H4 (cell line): ENCODE results near the gene SLC51B. TPM values are rescaled to one million over a fixed set of nuclear protein-coding genes. Genes with fewer than 3 reads are reported as not detected.
"Not testable (repeated sequence)": the region's sequence is repeated elsewhere in the genome, so short reads cannot be mapped to it uniquely, and the experiment has no call there.

Source experiments
- DNase-seq: peaks from one replicate; pipeline ENCODE4 v3.0.0-alpha.2; 2015; ENCODE audit warnings: low spot score
- total RNA-seq: library from RNA; depleted of rRNA; stranded (reverse); fragments of >200 nt; shearing (Covaris generic); gene quantifications from 2 replicates; pipeline ENCODE4 v1.2.3, GENCODE V29; 2014

Gene SLC51B
- total RNA-seq, 1 experiment from 2014 or later = not detected

DNA sequence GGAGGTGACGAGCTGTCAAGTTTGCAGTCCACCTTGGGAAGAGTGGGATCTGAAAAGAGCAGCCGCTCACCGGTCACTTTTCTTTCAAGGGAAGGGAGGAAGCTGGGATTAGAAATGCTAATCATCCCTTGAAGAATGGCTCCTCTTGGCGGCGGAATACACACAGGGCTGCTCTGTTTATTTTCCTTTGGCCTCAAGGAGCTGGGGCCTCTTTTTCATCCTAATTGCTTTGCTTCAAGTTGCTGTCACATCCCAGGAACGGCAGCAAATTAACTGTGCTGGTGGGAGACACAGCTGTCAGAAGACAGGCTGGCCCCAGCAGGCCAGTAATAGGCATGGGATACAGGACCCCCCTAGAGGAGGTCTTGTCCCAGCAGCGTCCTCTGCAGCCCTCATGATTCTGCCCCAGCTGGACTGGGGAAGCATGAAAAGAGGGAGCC, 38.1 kb downstream of the SLC51B start:
- DNase-seq = peak; percentile 26

- DNase-seq = no peak
Measured at GRCh38 chr15:65084500-65085206, 39.5 kb downstream of the SLC51B start.

DNA sequence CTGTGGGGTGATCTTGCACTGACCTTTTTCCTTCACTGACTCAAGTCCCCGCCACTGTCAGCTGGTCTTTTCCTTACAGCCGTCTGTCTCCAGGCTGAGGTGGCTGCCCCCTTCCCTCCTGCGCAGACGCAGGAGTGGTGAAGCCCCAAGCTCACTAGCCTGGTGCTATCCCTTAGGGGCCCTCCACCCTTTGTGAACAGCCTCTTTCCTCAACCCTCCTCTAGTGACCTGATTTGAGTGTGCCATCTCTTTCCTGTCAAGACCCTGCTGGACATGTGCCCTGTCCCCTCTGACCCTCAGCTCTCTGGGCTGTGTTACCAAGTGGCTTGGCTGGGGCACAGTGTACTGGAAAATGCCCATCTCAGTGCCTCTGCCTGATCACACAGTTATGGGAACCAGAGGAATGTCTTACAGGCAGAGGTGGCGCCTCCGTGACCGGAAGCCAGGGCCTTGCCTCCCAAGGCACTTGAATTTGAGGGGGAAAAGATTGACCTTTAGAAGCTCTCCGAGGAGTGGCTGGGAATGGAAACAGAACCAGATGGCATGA, 40.1 kb downstream of the SLC51B start:
- no peak for DNase-seq

GRCh38 chr15:65085990-65086679, 40.9 kb downstream of the SLC51B start:
- no peak for DNase-seq

GRCh38 chr15:65086680-65087111, 41.5 kb downstream of the SLC51B start:
- no peak for DNase-seq

DNA sequence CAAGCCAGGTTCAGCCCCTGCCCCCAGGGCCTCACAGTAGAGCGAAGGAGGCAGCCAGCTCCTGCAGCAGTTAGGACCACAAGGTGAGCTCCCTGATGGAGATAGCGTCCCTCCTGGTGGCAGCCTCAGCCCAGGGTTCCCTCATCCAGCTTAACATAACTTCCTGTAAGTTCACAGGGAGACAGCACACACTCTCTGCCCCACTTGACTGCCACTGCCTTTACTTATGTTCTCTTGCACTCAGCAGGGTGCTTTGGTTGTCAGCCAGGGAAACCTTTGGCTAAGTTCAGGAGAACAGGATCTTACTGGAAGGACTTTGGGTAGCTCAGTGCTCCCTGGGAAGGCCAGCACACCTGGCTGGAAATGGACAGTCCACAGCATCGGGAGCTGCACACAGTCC, 42.2 kb downstream of the SLC51B start:
- DNase-seq = no peak

DNA sequence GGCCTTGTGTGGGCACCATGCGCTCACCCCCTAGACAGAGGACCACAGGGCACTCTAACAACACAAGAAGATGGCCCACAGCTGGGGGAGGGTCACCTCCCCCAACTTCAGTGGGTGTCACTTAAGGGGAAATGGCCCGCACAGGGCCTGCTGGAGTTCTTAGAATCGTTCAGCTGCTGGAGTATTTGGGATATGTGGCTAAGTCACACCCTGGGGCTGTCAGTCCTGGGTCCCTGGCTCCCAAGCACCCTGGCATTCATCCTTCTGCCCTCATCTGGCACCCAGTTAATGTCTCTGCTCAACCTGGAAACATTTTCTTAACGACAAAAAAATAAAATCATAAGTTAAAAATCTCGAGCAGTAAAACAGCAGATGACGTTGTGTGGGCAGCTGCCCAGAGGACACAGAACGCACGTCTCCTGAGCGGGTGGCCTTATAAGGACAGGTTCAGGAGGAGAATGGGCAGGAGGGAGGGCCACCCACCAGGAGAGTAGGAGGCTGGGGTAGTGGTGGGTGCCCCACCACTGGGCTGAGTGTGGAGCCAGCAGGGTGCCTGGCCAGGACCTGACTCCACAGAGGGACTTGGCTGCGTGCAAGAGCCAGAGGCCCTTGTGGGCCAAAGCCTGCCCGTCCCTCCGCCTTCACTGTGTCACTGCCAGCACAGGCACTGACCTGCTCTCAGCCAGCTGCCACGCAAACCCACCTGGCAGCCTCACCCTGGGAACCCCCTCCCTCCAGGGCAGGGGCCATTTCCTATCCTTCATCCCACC, 42.9 kb downstream of the SLC51B start:
- no peak for DNase-seq

DNA sequence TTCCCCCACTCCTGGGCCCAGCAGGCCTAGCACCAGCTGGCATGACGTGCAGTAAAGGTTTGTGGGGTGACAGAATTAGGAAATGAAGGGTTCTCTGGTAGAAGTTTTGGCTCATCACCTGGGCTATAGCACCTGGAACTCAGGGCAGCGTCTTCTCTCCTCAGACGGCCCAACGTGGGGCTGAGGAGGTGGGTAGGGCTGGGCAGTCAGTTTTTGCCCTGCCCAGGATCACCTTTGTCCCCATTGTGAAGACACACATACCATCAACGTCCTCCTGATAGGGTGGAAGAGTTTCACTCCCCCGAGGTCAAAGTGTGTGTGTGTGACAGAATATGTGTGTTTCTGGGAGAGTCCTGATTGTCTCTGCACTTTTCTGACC, 43.4 kb downstream of the SLC51B start:
- no peak for DNase-seq

DNA sequence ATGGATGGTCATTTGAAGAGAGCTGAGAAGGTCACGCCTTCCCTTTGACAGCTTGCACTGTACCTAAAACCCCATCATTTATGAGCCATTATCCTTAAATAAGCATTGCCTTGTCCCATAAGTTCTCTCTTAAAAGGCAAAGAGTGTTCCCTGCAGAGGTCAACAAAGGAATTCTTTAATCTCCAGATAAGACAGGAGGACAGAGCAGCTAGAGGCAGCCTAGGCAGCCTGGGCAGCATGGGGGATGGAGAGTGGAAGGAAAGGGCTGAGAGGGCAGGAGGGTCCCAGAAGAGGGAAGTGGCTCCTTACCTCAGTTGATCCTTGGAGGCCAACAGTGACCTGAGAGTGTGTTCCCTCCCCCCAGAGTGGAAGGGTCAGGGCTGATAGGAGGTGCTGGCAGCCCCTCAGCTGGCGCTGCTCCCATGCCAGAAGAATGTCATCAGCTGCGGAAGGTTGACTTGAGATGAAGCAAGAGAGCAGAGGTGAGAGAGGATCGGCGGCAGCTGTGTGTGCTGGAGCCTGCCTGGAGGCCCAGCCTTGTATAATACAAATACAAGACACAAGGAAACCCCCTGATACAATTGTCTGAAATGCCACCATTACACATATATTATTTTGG, 44.1 kb downstream of the SLC51B start:
- no peak for DNase-seq

DNA sequence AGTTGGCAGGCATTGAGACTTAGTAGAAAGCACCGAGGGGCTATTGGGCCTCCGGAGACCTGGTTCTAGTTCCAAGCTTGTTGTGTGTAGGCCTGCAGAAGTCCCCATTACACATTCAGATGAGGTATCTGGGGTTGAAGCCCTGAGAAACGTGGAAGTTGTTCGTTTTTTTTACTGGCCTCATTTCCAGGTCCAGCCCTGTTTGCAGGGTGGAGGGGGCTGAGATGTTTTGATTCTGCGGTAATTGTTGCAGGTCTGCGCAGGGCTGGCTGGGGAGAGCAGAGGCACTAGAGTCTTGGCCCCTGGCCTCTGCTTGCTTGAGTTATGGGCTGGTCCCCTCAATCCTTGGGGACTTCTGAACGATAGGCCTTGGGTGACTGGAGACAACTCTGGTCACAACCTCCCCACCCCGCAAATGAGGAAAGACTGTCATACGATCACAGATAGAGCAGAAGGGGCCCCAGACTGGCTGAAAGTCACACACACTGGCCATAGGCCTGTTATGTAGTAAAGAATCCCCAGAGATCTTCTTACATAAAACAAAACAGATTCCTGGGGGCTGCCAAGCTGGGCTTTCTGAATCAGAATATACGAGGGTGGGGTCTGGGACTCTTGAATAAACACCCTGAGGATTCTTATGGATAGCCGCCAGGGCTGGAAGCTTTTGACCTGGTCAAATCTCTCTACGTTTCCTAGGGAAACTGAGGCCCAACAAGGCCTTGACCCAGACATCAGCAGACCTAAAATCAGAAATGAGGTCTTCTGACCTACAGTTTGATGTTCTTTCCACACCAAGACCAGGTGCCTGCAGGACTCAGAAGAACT, 47.0 kb downstream of the SLC51B start:
- DNase-seq = no peak

GRCh38 chr15:65092911-65093792, 48.0 kb downstream of the SLC51B start:
- DNase-seq = no peak

GRCh38 chr15:65093793-65094170, 48.6 kb downstream of the SLC51B start:
- DNase-seq = not testable (repeated sequence)

GRCh38 chr15:65094294-65094995, 49.3 kb downstream of the SLC51B start:
- no peak for DNase-seq

DNA sequence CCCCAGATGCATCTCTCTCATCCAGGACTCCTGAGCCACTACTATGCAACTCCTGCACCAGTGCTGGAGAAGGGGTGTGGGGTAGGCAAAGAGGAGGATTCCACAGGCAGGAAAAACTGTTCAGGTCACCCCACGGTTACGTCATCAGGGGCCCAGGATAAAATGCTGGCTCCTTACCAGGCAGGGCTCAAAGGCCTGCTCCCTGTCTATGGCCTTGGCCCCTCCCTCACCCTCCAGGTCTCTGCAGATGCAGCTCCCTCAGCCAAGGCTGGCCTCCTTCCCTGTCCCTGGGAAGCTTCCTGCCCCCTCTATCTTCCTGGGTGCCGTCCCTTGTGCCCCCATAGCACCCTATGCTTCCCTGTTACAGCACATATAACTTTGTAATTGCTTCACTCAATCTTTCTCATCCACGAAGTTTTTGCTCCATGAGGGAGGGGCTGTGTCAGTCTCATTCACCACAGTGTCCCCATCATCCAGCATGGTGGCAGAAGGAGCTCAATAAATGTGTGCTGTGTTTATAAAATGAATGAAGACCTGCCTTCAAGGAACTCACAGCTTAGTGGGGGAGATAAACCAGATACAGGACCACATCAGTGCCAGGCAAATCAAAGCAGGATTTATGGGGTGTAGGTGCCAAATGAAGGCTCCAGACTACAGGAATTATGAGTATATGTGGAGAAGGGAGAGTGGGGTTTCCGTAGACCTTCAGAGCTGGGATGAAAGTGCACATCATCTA, 50.0 kb downstream of the SLC51B start:
- DNase-seq = no peak

- no peak for DNase-seq
Measured at GRCh38 chr15:65095747-65096104, 50.5 kb downstream of the SLC51B start.

GRCh38 chr15:65096481-65097385, 51.5 kb downstream of the SLC51B start:
- no peak for DNase-seq

GRCh38 chr15:65097651-65098263, 52.6 kb downstream of the SLC51B start:
- DNase-seq = no peak
